Tibial nerve (tissue), 4 donors: ENCODE measurements around the gene MYADML2. TPM values are rescaled to one million over a fixed set of nuclear protein-coding genes. Genes with fewer than 3 reads are reported as not detected.

ENCODE experiments used
- DNase-seq, 2 donors: peaks; one replicate each; pipeline ENCODE4 v3.0.0-alpha.2; 2019; ENCODE audit warnings: low spot score in 2 of 2
- H3K27ac ChIP-seq, 4 donors: fragments of 200-600 bp; sonication (generic) in 3 of 4; one replicate each; pipeline ENCODE4 v1.5.1; 2017 to 2019; ENCODE audit warnings: mild to moderate bottlenecking in 1 of 4
- H3K27me3 ChIP-seq, 2 donors: fragments of 200-600 bp; sonication (generic) in 1 of 2; one replicate each; pipeline versions ENCODE4 v1.5.1 to v1.6.0; 2017 to 2019
- H3K36me3 ChIP-seq, 3 donors: fragments of 200-600 bp; sonication (generic); one replicate each; pipeline ENCODE4 v1.5.1; 2018 to 2019
- H3K4me1 ChIP-seq, 4 donors: fragments of 200-600 bp; sonication (generic) in 3 of 4; one replicate each; pipeline ENCODE4 v1.5.1; 2017 to 2019
- H3K4me3 ChIP-seq, 4 donors: fragments of 200-600 bp; sonication (generic) in 3 of 4; one replicate each; pipeline ENCODE4 v1.5.1; 2017 to 2019; ENCODE audit warnings: mild to moderate bottlenecking in 1 of 4, moderate library complexity in 1 of 4
- H3K9me3 ChIP-seq, 4 donors: fragments of 200-600 bp; sonication (generic) in 3 of 4; one replicate each; pipeline ENCODE4 v1.5.1; 2017 to 2019
- EP300 ChIP-seq, 2 donors: sonication (generic); formaldehyde crosslinking; IDR thresholded peaks; one replicate each; pipeline ENCODE4 v1.6.1; 2017; ENCODE audit warnings: antibody characterized with exemption in 2 of 2, mild to moderate bottlenecking in 1 of 2
- POLR2A ChIP-seq, 2 donors: fragments of 450-650 bp; IDR thresholded peaks; one replicate each; pipeline ENCODE4 v1.6.1; 2017; ENCODE audit warnings: antibody characterized with exemption in 2 of 2, mild to moderate bottlenecking in 2 of 2, moderate library complexity in 2 of 2
- WGBS, 2 donors: methylation state at CpG; one replicate each; pipeline ENCODE4 v1.1.5; 2018; 5-methylcytosine and 5-hydroxymethylcytosine counted together
- total RNA-seq, 4 donors: library from RNA; depleted of rRNA; stranded (reverse); fragments of >200 nt; gene quantifications; one replicate each; pipeline ENCODE4 v1.1.0, GENCODE V29; 2016
- TF ChIP-seq, protein P1 (sequence below), 5 experiments: fragments of 200-600 bp in 3 of 5; fragments of 450-650 bp in 2 of 5; sonication (generic) in 3 of 5; IDR thresholded peaks; one replicate each; pipeline ENCODE4 v1.5.1; 2016 to 2019; ENCODE audit warnings: antibody characterized with exemption in 5 of 5, mild to moderate bottlenecking in 3 of 5, moderate library complexity in 2 of 5

Gene MYADML2
- total RNA-seq, 4 donors from 2014 or later, result not detected

DNA sequence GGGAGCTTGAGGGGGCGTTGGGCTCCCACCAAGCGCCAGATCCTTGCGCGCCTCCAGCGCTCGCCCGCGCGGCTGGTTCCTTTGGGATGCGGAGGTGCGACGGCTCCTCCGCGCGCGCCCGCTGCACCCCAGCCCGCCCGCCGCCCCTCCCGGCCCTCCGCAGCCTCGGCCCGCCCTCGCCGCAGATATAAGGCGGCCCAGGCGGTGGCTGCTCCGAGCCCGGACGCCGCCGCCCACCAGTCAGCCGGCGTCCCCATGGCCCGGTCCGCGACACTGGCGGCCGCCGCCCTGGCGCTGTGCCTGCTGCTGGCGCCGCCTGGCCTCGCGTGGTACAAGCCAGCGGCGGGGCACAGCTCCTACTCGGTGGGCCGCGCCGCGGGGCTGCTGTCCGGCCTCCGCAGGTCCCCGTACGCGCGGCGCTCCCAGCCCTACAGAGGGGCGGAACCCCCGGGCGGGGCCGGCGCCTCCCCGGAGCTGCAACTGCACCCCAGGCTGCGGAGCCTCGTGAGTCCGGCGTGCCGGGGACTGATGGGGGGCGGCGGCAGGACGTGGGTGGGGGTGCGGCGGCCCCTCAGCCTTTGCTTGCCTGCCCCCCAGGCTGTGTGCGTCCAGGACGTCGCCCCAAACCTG lies 44.9 kb downstream of the MYADML2 start, which contains the start of gene NPB:
Gene NPB (plus strand): TSS at position 216 of the 630 bp plus-strand sequence. CDS start 40 bp downstream, at position 256.
- Histone ChIP-seq H3K4me1 (peaks cover 0 to 18% (median 9%) of the 10 kb centered on the region in 4 donors), H3K27me3 (peaks cover 0 to 8% of the 10 kb centered on the region in 2 donors), H3K27ac (peak within 1 kb of the TSS in 2 of 4 donors; percentile 17 to 72), H3K9me3 (no peaks in the 10 kb centered on the region), H3K4me3 (peak within 1 kb of the TSS; percentile 15 to 51 (median 20)), H3K36me3 (peaks cover 2 to 78% (median 4%) of the 10 kb centered on the region in 3 donors)
- TF ChIP-seq POLR2A (IDR thresholded peaks at IDR 0.05) (no peak), EP300 (IDR thresholded peaks at IDR 0.05) (no peak)
- TF ChIP-seq, protein P1, sequence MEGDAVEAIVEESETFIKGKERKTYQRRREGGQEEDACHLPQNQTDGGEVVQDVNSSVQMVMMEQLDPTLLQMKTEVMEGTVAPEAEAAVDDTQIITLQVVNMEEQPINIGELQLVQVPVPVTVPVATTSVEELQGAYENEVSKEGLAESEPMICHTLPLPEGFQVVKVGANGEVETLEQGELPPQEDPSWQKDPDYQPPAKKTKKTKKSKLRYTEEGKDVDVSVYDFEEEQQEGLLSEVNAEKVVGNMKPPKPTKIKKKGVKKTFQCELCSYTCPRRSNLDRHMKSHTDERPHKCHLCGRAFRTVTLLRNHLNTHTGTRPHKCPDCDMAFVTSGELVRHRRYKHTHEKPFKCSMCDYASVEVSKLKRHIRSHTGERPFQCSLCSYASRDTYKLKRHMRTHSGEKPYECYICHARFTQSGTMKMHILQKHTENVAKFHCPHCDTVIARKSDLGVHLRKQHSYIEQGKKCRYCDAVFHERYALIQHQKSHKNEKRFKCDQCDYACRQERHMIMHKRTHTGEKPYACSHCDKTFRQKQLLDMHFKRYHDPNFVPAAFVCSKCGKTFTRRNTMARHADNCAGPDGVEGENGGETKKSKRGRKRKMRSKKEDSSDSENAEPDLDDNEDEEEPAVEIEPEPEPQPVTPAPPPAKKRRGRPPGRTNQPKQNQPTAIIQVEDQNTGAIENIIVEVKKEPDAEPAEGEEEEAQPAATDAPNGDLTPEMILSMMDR (IDR thresholded peaks at IDR 0.05), result no peak
- 1% methylated on average over 30 of the region's 79 CpGs; no CpG with 5 or more reads in 1 of the 2 donors for WGBS, 2 donors
- no peak for DNase-seq

DNA sequence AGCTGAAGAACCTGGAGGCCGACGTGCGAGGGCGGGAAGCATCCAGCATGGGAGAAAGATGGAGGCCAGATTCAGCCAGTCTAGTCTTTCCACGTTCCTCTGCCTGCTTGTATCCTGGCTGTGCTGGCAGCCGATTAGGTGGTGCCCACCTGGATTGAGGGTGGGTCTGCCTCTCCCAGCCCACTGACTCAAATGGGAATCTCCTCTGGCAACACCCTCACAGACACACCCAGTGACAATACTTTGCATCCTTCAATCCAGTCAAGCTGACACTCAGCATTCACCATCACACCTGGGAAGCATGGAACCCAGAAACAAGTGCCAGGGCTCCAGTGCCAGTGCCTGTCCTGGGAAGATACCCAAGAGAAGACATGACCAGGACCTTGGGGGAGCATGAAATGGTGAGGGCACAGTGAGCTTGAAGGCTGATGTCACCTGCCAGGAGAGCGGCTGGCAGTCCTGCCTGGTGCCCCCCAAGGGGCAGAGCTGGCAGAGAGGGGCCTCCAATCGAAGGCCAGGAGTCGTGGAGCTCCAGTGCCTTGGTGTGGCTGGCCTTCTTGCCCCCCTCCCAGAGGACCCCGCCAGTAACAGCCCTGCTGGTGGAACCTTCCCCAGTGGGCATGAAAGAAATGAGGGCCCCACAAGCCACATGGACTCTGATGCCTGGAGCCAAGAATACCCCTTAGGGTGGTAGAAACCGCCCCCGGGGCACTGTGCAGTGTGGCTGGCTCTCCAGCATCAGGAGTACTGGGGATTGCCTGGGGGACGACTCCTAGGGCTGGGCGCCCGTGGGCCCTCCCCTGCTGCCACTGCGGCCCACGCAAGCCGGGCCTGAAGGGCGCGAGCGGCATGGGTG lies 45.6 kb downstream of the MYADML2 start:
- TF ChIP-seq POLR2A (IDR thresholded peaks at IDR 0.05), result no peak
- no peak for TF ChIP-seq EP300 (IDR thresholded peaks at IDR 0.05)
- TF ChIP-seq, protein P1 (IDR thresholded peaks at IDR 0.05), result no peak
- Histone ChIP-seq H3K36me3 (peaks cover 2 to 78% (median 4%) of the 10 kb centered on the region in 3 donors), H3K9me3 (no peaks in the 10 kb centered on the region), H3K4me3 (peak overlapping the region in 2 of 4 donors; percentile 16 to 51), H3K27ac (peak overlapping the region in 1 of 4 donors; percentile 72), H3K27me3 (peaks cover 0 to 8% of the 10 kb centered on the region in 2 donors), H3K4me1 (peaks cover 0 to 18% (median 9%) of the 10 kb centered on the region in 4 donors)
- DNase-seq, result no peak
- 60 to 78% methylated on average over 10 to 18 of the region's 21 CpGs for WGBS, 2 donors

DNA sequence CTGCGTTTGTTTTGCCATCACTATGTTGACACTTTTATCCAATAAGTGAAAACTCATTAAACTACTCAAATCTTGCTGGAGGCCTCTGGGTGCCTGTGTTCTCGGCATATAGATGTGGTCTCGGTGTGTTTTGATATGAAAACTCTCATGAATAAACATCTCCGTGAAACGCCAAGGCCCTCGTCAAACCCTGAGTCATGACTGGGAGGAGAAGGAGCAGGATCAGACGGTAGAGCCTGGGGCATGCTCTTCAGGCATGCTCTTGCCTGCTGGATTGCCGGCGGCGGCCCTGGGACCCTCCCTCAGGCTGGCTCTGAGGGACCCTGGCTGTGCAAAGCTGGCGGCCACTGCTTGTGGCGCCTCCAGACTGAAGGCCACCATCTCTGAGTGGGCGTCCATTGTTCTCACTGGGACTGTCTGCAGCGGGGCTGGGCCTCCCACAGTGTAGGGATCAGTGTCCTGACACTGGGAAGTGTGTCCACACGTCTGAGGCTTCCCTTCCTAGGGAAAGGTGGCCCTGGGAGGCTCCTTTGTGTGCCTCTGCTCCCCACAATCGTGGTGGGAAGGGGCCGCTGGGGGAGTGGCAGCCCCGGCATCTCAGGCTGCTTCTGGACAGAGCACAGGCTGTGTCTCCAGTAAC lies 46.7 kb downstream of the MYADML2 start:
- Histone ChIP-seq H3K27me3 (peaks cover 0 to 8% of the 10 kb centered on the region in 2 donors), H3K27ac (no peak overlapping the region), H3K4me3 (no peak overlapping the region), H3K36me3 (peaks cover 2 to 78% (median 4%) of the 10 kb centered on the region in 3 donors), H3K9me3 (no peaks in the 10 kb centered on the region), H3K4me1 (peaks cover 0 to 18% (median 9%) of the 10 kb centered on the region in 4 donors)
- TF ChIP-seq EP300 (IDR thresholded peaks at IDR 0.05) (no peak), POLR2A (IDR thresholded peaks at IDR 0.05) (no peak)
- TF ChIP-seq, protein P1 (IDR thresholded peaks at IDR 0.05), result no peak
- WGBS, 2 donors, result 61 to 75% methylated on average over 9 to 18 of the region's 18 CpGs
- no peak for DNase-seq

DNA sequence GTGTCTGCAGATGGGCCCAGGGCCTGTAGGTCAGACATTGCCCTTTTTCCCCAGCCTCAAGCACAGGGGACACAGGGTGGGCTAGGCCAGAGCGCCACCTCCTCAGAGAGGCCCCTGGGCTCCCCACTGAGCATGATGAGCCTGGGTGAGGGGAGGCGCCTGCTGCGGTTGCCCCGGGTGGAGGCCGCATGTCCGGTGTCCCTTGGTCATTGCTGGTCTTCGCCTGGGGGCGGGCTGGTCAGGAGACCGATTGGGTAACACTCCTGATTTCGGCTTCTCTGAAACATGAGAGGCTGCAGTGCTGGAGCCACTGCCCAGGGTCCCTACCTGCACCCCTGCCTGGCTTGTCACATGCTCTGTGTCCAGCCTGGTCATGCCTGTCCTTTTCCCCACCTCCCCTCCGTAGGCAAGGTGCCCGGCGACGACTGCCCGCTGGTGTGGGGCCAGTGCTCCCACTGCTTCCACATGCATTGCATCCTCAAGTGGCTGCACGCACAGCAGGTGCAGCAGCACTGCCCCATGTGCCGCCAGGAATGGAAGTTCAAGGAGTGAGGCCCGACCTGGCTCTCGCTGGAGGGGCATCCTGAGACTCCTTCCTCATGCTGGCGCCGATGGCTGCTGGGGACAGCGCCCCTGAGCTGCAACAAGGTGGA lies 47.4 kb downstream of the MYADML2 start:
- Histone ChIP-seq H3K4me1 (peaks cover 0 to 18% (median 9%) of the 10 kb centered on the region in 4 donors), H3K27me3 (peaks cover 0 to 8% of the 10 kb centered on the region in 2 donors), H3K36me3 (peaks cover 2 to 78% (median 4%) of the 10 kb centered on the region in 3 donors), H3K27ac (no peak overlapping the region), H3K4me3 (no peak overlapping the region), H3K9me3 (no peaks in the 10 kb centered on the region)
- DNase-seq, result no peak
- TF ChIP-seq POLR2A (IDR thresholded peaks at IDR 0.05) (no peak), EP300 (IDR thresholded peaks at IDR 0.05) (no peak)
- TF ChIP-seq, protein P1 (IDR thresholded peaks at IDR 0.05), result no peak
- 90 to 94% methylated on average over 18 to 21 of the region's 22 CpGs for WGBS, 2 donors
